ENCODE data around the gene FOXP1. TPM values are rescaled to one million over a fixed set of nuclear protein-coding genes. Genes with fewer than 3 reads are reported as not detected.
"Not testable (repeated sequence)": the region's sequence is repeated elsewhere in the genome, so short reads cannot be mapped to it uniquely, and the experiment has no call there.

FOXP1 gene
- total RNA-seq, 1 donor from 2014 or later, result 71.3 TPM

DNA sequence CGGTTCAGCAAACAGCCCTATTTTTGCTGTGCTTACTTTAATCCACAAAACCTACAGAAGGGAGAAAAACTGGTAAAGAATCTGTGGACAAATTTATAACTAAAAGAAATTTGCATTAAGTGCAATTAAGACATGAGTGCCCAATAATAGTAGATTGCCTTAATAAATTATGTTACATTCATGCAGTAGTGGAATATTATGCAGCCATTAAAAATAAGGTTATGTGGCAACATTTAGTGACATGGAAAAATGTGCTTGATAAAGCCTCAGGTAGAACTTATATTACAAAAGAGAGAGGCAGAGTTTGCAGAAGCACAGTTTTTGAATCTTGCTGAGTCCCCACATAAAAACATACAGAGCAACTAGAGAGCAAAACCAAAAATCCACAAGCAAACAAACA is 253.0 kb downstream of the FOXP1 start:
- no peak overlapping the region for H3K27ac Mint-ChIP-seq (ENCODE audit: unreplicated experiment)
- peaks cover 6% of the 10 kb centered on the region for H3K36me3 Mint-ChIP-seq (ENCODE audit: low read depth, unreplicated experiment)
- no peaks in the 10 kb centered on the region for H3K9me3 Mint-ChIP-seq (ENCODE audit: unreplicated experiment)
- TF ChIP-seq, protein P1, sequence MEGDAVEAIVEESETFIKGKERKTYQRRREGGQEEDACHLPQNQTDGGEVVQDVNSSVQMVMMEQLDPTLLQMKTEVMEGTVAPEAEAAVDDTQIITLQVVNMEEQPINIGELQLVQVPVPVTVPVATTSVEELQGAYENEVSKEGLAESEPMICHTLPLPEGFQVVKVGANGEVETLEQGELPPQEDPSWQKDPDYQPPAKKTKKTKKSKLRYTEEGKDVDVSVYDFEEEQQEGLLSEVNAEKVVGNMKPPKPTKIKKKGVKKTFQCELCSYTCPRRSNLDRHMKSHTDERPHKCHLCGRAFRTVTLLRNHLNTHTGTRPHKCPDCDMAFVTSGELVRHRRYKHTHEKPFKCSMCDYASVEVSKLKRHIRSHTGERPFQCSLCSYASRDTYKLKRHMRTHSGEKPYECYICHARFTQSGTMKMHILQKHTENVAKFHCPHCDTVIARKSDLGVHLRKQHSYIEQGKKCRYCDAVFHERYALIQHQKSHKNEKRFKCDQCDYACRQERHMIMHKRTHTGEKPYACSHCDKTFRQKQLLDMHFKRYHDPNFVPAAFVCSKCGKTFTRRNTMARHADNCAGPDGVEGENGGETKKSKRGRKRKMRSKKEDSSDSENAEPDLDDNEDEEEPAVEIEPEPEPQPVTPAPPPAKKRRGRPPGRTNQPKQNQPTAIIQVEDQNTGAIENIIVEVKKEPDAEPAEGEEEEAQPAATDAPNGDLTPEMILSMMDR (IDR thresholded peaks at IDR 0.05; ENCODE audit: unreplicated experiment), result no peak
- H3K4me1 Mint-ChIP-seq (ENCODE audit: unreplicated experiment), result no peaks in the 10 kb centered on the region
- peaks cover 3% of the 10 kb centered on the region for H3K27me3 Mint-ChIP-seq (ENCODE audit: unreplicated experiment)
- H3K4me3 Mint-ChIP-seq (ENCODE audit: unreplicated experiment), result no peak overlapping the region
- no peak for DNase-seq (ENCODE audit: low spot score)

DNA sequence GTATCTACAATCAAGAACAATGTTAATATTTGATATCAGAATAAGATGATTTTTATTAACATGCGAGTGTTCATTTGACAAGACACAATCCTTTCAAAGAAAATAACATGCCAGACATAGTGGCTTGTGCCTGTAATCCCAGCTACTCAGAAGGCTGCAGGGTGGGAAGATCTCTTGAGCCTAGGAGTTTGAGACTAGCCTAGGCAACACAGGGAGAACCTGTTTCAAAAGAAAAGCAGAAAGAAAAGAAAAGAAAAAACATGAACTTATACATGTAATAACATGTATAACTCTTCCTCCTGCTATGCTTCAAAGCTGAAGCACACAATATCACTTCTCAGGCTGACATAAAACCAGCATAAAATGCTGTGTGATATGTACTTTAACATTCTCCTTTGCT is 253.7 kb downstream of the FOXP1 start:
- Mint-ChIP-seq H3K27ac (ENCODE audit: unreplicated experiment) (no peak overlapping the region), H3K9me3 (ENCODE audit: unreplicated experiment) (no peaks in the 10 kb centered on the region), H3K27me3 (ENCODE audit: unreplicated experiment) (peaks cover 3% of the 10 kb centered on the region), H3K36me3 (ENCODE audit: low read depth, unreplicated experiment) (peaks cover 6% of the 10 kb centered on the region), H3K4me1 (ENCODE audit: unreplicated experiment) (no peaks in the 10 kb centered on the region), H3K4me3 (ENCODE audit: unreplicated experiment) (no peak overlapping the region)
- TF ChIP-seq, protein P1 (IDR thresholded peaks at IDR 0.05; ENCODE audit: unreplicated experiment), result no peak
- no peak for DNase-seq (ENCODE audit: low spot score)

DNA sequence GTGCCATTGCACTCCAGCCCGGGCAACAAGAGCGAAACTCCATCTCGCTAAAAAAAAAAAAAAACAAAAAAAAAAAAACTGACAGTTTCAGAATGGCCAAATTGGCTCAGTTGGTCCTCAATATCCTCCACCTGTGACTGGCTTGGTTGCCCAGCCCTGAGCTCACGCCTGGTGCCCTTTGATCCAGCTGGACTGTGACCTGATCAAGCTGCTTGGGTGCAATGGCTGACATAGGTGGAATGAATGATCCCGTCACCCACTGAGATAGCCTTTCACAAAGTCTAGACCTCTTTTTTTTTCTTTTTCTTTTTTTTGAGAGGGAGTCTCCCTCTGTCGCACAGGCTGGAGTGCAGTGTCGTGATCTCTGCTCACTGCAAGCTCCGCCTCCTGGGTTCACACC is 254.6 kb downstream of the FOXP1 start:
- Mint-ChIP-seq H3K4me1 (ENCODE audit: unreplicated experiment) (no peaks in the 10 kb centered on the region), H3K9me3 (ENCODE audit: unreplicated experiment) (no peaks in the 10 kb centered on the region)

DNA sequence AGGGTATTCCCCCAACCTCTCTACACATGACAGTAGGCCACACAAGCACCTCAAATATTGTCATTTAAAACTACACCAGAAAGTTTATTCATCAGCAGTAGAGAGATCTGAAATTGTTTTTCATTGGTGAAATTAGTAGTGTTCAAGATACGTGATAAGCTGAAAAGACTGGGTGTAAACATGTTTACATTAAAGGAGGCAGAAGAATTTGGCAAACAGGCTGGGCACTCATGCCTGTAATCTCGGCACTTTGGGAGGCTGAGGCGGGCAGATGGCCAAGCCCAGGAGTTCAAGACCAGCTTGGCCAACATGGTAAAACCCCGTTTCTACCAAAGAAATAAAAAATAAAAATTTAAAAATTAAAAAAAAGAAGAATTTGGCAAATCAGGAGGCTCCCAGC is 255.6 kb downstream of the FOXP1 start:
- no peak overlapping the region for H3K4me3 Mint-ChIP-seq (ENCODE audit: unreplicated experiment)
- DNase-seq (ENCODE audit: low spot score), result no peak
- no peaks in the 10 kb centered on the region for H3K9me3 Mint-ChIP-seq (ENCODE audit: unreplicated experiment)
- no peak overlapping the region for H3K27ac Mint-ChIP-seq (ENCODE audit: unreplicated experiment)
- TF ChIP-seq, protein P1 (IDR thresholded peaks at IDR 0.05; ENCODE audit: unreplicated experiment), result no peak
- H3K4me1 Mint-ChIP-seq (ENCODE audit: unreplicated experiment), result no peaks in the 10 kb centered on the region
- H3K36me3 Mint-ChIP-seq (ENCODE audit: low read depth, unreplicated experiment), result peaks cover 6% of the 10 kb centered on the region
- H3K27me3 Mint-ChIP-seq (ENCODE audit: unreplicated experiment), result peaks cover 2% of the 10 kb centered on the region

More for the DNA sequence above, 254.6 kb downstream of the FOXP1 start:
- Mint-ChIP-seq H3K27ac (ENCODE audit: unreplicated experiment) (no peak overlapping the region), H3K27me3 (ENCODE audit: unreplicated experiment) (peaks cover 3% of the 10 kb centered on the region), H3K36me3 (ENCODE audit: low read depth, unreplicated experiment) (peaks cover 6% of the 10 kb centered on the region), H3K4me3 (ENCODE audit: unreplicated experiment) (no peak overlapping the region)
- DNase-seq (ENCODE audit: low spot score), result no peak
- TF ChIP-seq, protein P1 (IDR thresholded peaks at IDR 0.05; ENCODE audit: unreplicated experiment), result no peak

DNA sequence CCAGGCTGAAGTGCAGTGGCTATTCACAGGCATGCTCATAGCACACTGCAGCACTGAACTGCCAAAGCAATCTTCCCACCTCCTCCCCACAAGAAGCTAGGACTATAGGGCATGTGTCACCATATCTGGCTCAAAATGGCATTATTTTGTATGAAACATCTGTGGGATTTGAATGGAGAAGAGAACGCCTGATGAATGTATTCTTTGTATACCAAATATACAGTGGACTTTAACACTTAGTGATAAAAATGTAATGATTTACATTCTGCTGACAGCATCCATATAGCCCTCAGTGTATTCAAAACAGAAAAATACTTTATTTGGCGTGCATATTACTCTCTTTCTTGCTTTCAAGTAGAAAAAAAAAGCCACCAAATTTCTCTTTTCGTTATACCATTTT is 257.8 kb downstream of the FOXP1 start:
- no peaks in the 10 kb centered on the region for H3K27me3 Mint-ChIP-seq (ENCODE audit: unreplicated experiment)
- TF ChIP-seq, protein P1 (IDR thresholded peaks at IDR 0.05; ENCODE audit: unreplicated experiment), result no peak
- H3K4me3 Mint-ChIP-seq (ENCODE audit: unreplicated experiment), result no peak overlapping the region
- no peaks in the 10 kb centered on the region for H3K4me1 Mint-ChIP-seq (ENCODE audit: unreplicated experiment)
- peaks cover 6% of the 10 kb centered on the region for H3K36me3 Mint-ChIP-seq (ENCODE audit: low read depth, unreplicated experiment)
- H3K9me3 Mint-ChIP-seq (ENCODE audit: unreplicated experiment), result no peaks in the 10 kb centered on the region
- no peak for DNase-seq (ENCODE audit: low spot score)
- no peak overlapping the region for H3K27ac Mint-ChIP-seq (ENCODE audit: unreplicated experiment)

DNA sequence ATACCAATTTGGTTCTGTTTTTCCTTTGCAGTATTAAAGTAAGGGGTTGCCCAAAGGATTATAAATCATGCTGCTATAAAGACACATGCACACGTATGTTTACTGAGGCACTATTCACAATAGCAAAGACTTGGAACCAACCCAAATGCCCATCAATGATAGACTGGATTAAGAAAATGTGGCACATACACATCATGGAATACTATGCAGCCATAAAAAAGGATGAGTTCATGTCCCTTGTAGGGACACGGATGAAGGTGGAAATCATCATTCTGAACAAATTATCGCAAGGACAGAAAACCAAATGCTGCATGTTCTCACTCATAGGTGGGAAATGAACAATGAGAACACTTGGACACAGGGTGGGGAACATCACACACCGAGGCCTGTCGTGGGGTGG is 259.3 kb downstream of the FOXP1 start:
- H3K4me3 Mint-ChIP-seq (ENCODE audit: unreplicated experiment); H3K27me3 Mint-ChIP-seq (ENCODE audit: unreplicated experiment); H3K9me3 Mint-ChIP-seq (ENCODE audit: unreplicated experiment); H3K27ac Mint-ChIP-seq (ENCODE audit: unreplicated experiment); H3K4me1 Mint-ChIP-seq (ENCODE audit: unreplicated experiment); H3K36me3 Mint-ChIP-seq (ENCODE audit: low read depth, unreplicated experiment); DNase-seq (ENCODE audit: low spot score): not testable (repeated sequence)
